K562 (cell line): ENCODE measurements around the gene RAB26. TPM values are rescaled to one million over a fixed set of nuclear protein-coding genes. Genes with fewer than 3 reads are reported as not detected.

Experiments
- ARID4B ChIP-seq: sonication (generic); formaldehyde crosslinking; IDR thresholded peaks from 2 replicates; pipeline ENCODE4 v1.8.0; 2022; ENCODE audit warnings: mild to moderate bottlenecking, missing genetic modification reagents
- ATF4 ChIP-seq: fragments of 450-650 bp; formaldehyde crosslinking; IDR thresholded peaks from 2 replicates; pipeline ENCODE4 v1.4.0; 2022; ENCODE audit warnings: mild to moderate bottlenecking, moderate library complexity
- CBX5 ChIP-seq: IDR thresholded peaks from 2 replicates; pipeline ENCODE4 v1.6.1; 2014; ENCODE audit warnings: low read depth, borderline replicate concordance
- CHD1 ChIP-seq: fragments of 200-600 bp; sonication (generic); IDR thresholded peaks from one replicate; pipeline ENCODE4 v1.6.1; 2012; ENCODE audit warnings: mild to moderate bottlenecking, moderate library complexity, low read length, inconsistent platforms
- DPF2 ChIP-seq: fragments of 450-650 bp; IDR thresholded peaks from 2 replicates; pipeline ENCODE4 v1.6.1; 2016
- HDAC8 ChIP-seq: fragments of 450-650 bp; IDR thresholded peaks from 2 replicates; pipeline ENCODE4 v1.6.1; 2016; ENCODE audit warnings: mild to moderate bottlenecking, missing genetic modification characterization, moderate library complexity, missing compliant biosample characterization
- PHTF2 ChIP-seq: fragments of 250-450 bp; sonication (Bioruptor Pico); IDR thresholded peaks from 2 replicates; pipeline ENCODE4 v1.5.0; 2021; ENCODE audit warnings: mild to moderate bottlenecking
- POLR2G ChIP-seq: fragments of 200-400 bp; formaldehyde crosslinking; IDR thresholded peaks from 2 replicates; pipeline ENCODE4 v1.6.1; 2017; ENCODE audit warnings: low read depth, mild to moderate bottlenecking, antibody characterized with exemption, low read length, moderate library complexity
- POLR3G ChIP-seq: IDR thresholded peaks from 2 replicates; pipeline ENCODE4 v1.6.1; 2011; ENCODE audit not compliant: insufficient read length, insufficient replicate concordance; ENCODE audit errors: extremely low read depth
- RBM34 ChIP-seq: fragments of 200-400 bp; formaldehyde crosslinking; IDR thresholded peaks from 2 replicates; pipeline ENCODE4 v1.6.1; 2018; ENCODE audit warnings: low read length, borderline replicate concordance; ENCODE audit not compliant: insufficient read depth
- SETDB1 ChIP-seq: IDR thresholded peaks from one replicate; pipeline ENCODE4 v1.6.1; 2012; ENCODE audit warnings: low read length, control low read depth, inconsistent platforms
- SUPT5H ChIP-seq: fragments of 450-650 bp; IDR thresholded peaks from 2 replicates; pipeline ENCODE4 v1.6.1; 2016
- TSHZ1 ChIP-seq: fragments of 250-450 bp; sonication (Bioruptor Pico); IDR thresholded peaks from 2 replicates; pipeline ENCODE4 v1.4.0; 2020; ENCODE audit warnings: mild to moderate bottlenecking, moderate library complexity
- YBX1 ChIP-seq: fragments of 450-650 bp; IDR thresholded peaks from 2 replicates; pipeline ENCODE4 v1.7.1; 2016; ENCODE audit warnings: mild to moderate bottlenecking
- ZBTB26 ChIP-seq: fragments of 450-650 bp; formaldehyde crosslinking; IDR thresholded peaks from 2 replicates; pipeline ENCODE4 v1.4.0; 2022; ENCODE audit warnings: missing genetic modification characterization
- ZNF311 ChIP-seq: fragments of 250-450 bp; sonication (Bioruptor Pico); IDR thresholded peaks from 2 replicates; pipeline ENCODE4 v1.4.0; 2020; ENCODE audit warnings: mild to moderate bottlenecking, moderate library complexity
- ZNF583 ChIP-seq: fragments of 250-450 bp; sonication (Bioruptor Pico); IDR thresholded peaks from 2 replicates; pipeline ENCODE4 v1.4.0; 2020
- ZNF699 ChIP-seq: fragments of 250-450 bp; sonication (Bioruptor Pico); IDR thresholded peaks from 2 replicates; pipeline ENCODE4 v1.8.0; 2021; ENCODE audit warnings: mild to moderate bottlenecking, moderate library complexity; ENCODE audit not compliant: insufficient replicate concordance
- ZNF76 ChIP-seq: fragments of 250-450 bp; sonication (Bioruptor Pico); IDR thresholded peaks from 2 replicates; pipeline ENCODE4 v1.4.0; 2020; ENCODE audit warnings: mild to moderate bottlenecking, moderate library complexity, borderline replicate concordance
- polyA plus RNA-seq, 8 experiments: library from polyadenylated mRNA; depleted of rRNA in 4 of 8; stranded (reverse) in 5 of 8; unstranded in 3 of 8; fragments of >200 nt; fragmentation: Nextera tagmentation in 2 of 8; fragmentation: Illumina TruSeq in 1 of 8; extraction: Ambion mirVana in 2 of 8; extraction: Trizol in 1 of 8; gene quantifications; 2 replicates each; pipeline versions ENCODE4 v1.2.1 to v1.2.3, GENCODE V29; 2011 to 2014; ENCODE audit warnings: inconsistent platforms in 1 of 8, missing spikeins in 1 of 8
- total RNA-seq, 7 experiments: library from RNA; depleted of rRNA in 6 of 7; stranded (reverse); fragments of >200 nt in 6 of 7; fragmentation: Illumina TruSeq in 2 of 7; extraction: Trizol in 2 of 7; gene quantifications; 2 replicates each; pipeline versions ENCODE4 v1.2.1 to v1.2.3, GENCODE V29; 2011 to 2021; ENCODE audit warnings: low replicate concordance in 1 of 7

RAB26 gene
- total and polyA plus RNA-seq, 9 of the 15 experiments (the other 6 are each of a cell fraction or from before 2014, with no cell fraction given), result 0.25 to 6.1 (median 2.1) TPM

GRCh38 chr16:2155977-2156848 lies 7.8 kb downstream of the RAB26 start (continued):
- TF ChIP-seq YBX1 (no peak), SUPT5H (no peak), ARID4B (CRISPR knock-in tag) (peak; percentile 59; the same call in 1 of the 2 replicates), HDAC8 (tag) (no peak), ZNF76 (CRISPR knock-in tag) (0 out of 2 replicates have a peak, but pooled peaks have one; percentile 27), TSHZ1 (CRISPR knock-in tag) (no peak), ZNF583 (no peak), SETDB1 (no peak), PHTF2 (no peak), RBM34 (no peak), ZNF699 (CRISPR knock-in tag) (no peak), POLR3G (no peak), CBX5 (no peak), ATF4 (no peak), ZNF311 (CRISPR knock-in tag) (no peak), CHD1 (peak; percentile 83), DPF2 (peak; percentile 38; the same call in 1 of the 2 replicates), POLR2G (no peak), ZBTB26 (CRISPR knock-in tag) (no peak)
